B cell (primary cell): ENCODE results near the gene TAS2R38. TPM values are rescaled to one million over a fixed set of nuclear protein-coding genes. Genes with fewer than 3 reads are reported as not detected.

ENCODE experiments used
- ATAC-seq: fragments of 200-7000 bp; cut with Tn5 transposase; one replicate; pipeline ENCODE4 v1.10.0; 2021; ENCODE audit warnings: low read depth, mild to moderate bottlenecking, moderate number of reproducible peaks, moderate library complexity
- CTCF ChIA-PET: fragments of 350-600 bp; sonication (Branson Sonifier 250); formaldehyde crosslinking; loops from one replicate; lab custom pipeline; 2021; ENCODE audit warnings: antibody characterized with exemption, inconsistent platforms; lab: Charles Lee
- POLR2A ChIA-PET: fragments of 350-600 bp; sonication (Branson Sonifier 250); formaldehyde crosslinking; loops from one replicate; lab custom pipeline; 2021; ENCODE audit warnings: antibody characterized with exemption; lab: Charles Lee
- DNase-seq: peaks from one replicate; pipeline ENCODE4 v3.0.0; 2013
- H2AFZ ChIP-seq: 2 replicates; pipeline ENCODE4 v1.6.1; 2012; ENCODE audit warnings: mild to moderate bottlenecking, low read depth, low read length; ENCODE audit not compliant: insufficient read depth, poor library complexity, severe bottlenecking
- H3K27ac ChIP-seq, 2 donors: 1 replicate in 1 of 2; 2 replicates in 1 of 2; pipeline ENCODE4 v1.5.1; 2012 to 2013; ENCODE audit warnings: low read length in 2 of 2, mild to moderate bottlenecking in 2 of 2, moderate library complexity in 1 of 2
- H3K27me3 ChIP-seq, 4 experiments: fragments of 200-600 bp in 1 of 4; sonication (generic) in 1 of 4; replicated peaks in 1 of 4; 1 replicate in 2 of 4; 2 replicates in 2 of 4; pipeline versions ENCODE4 v1.6.1 to v1.7.0; 2013 to 2016; ENCODE audit warnings: low read length in 3 of 4, mild to moderate bottlenecking in 2 of 4, mixed read lengths in 1 of 4, moderate library complexity in 1 of 4; ENCODE audit not compliant: insufficient read depth in 4 of 4, control insufficient read depth in 3 of 4; ENCODE audit errors: control extremely low read depth in 1 of 4
- H3K36me3 ChIP-seq, 2 experiments: replicated peaks in 1 of 2; 1 replicate in 1 of 2; 2 replicates in 1 of 2; pipeline versions ENCODE4 v1.6.1 to v1.7.1; 2013; ENCODE audit warnings: low read length in 1 of 2; ENCODE audit not compliant: insufficient read depth in 2 of 2, control insufficient read depth in 1 of 2; ENCODE audit errors: control extremely low read depth in 1 of 2, extremely low read depth in 1 of 2
- H3K4me1 ChIP-seq, 2 donors: fragments of 200-600 bp in 1 of 2; sonication (generic) in 1 of 2; 1 replicate in 1 of 2; 2 replicates in 1 of 2; pipeline versions ENCODE4 v1.5.1 to v1.6.1; 2013 to 2017; ENCODE audit warnings: low read length in 2 of 2; ENCODE audit not compliant: control insufficient read depth in 2 of 2, insufficient read depth in 2 of 2
- H3K4me2 ChIP-seq: replicated peaks from 2 replicates; pipeline ENCODE3; 2012; ENCODE audit warnings: mild to moderate bottlenecking, low read depth, low read length; ENCODE audit not compliant: poor library complexity, severe bottlenecking
- H3K4me3 ChIP-seq, 5 experiments: fragments of 200-600 bp in 1 of 5; sonication (generic) in 1 of 5; 1 replicate in 3 of 5; 2 replicates in 2 of 5; pipeline versions ENCODE4 v1.5.1 to v1.7.0; 2011 to 2016; ENCODE audit warnings: low read length in 4 of 5, mild to moderate bottlenecking in 4 of 5, low read depth in 2 of 5, control low read depth in 1 of 5, moderate library complexity in 1 of 5; ENCODE audit not compliant: insufficient read depth in 1 of 5; ENCODE audit errors: control extremely low read depth in 1 of 5, extremely low read depth in 1 of 5
- H3K79me2 ChIP-seq: fragments of 200-600 bp; sonication (generic); one replicate; pipeline ENCODE4 v1.6.0; 2016; ENCODE audit warnings: low read length; ENCODE audit not compliant: control insufficient read depth, insufficient read depth
- H3K9ac ChIP-seq: fragments of 200-600 bp; sonication (generic); 2 replicates; pipeline ENCODE4 v1.6.1; 2017; ENCODE audit warnings: mild to moderate bottlenecking, low read length, moderate library complexity
- H3K9me3 ChIP-seq, 3 donors: one replicate each; pipeline versions ENCODE4 v1.6.1 to v1.7.1; 2013; ENCODE audit warnings: low read length in 2 of 3; ENCODE audit not compliant: control insufficient read depth in 2 of 3, insufficient read depth in 1 of 3; ENCODE audit errors: control extremely low read depth in 1 of 3
- H4K20me1 ChIP-seq: 2 replicates; pipeline ENCODE4 v1.6.0; 2012; ENCODE audit warnings: mild to moderate bottlenecking, low read length; ENCODE audit not compliant: insufficient read depth, control insufficient read depth, poor library complexity, severe bottlenecking
- H3K27ac Mint-ChIP-seq: one replicate; pipeline ENCODE4 v1.8.0; 2021; ENCODE audit warnings: mixed read lengths
- H3K27me3 Mint-ChIP-seq: one replicate; pipeline ENCODE4 v1.8.0; 2021; ENCODE audit warnings: mixed read lengths
- H3K4me1 Mint-ChIP-seq: one replicate; pipeline ENCODE4 v1.8.0; 2021; ENCODE audit warnings: mixed read lengths
- H3K4me3 Mint-ChIP-seq: one replicate; pipeline ENCODE4 v1.8.0; 2021; ENCODE audit warnings: mixed read lengths
- H3K9me3 Mint-ChIP-seq: one replicate; pipeline ENCODE4 v1.8.0; 2022; ENCODE audit warnings: mixed read lengths; ENCODE audit not compliant: insufficient read depth
- EZH2 ChIP-seq: IDR thresholded peaks from 2 replicates; pipeline ENCODE4 v1.6.1; 2012; ENCODE audit warnings: borderline replicate concordance, low read depth, mild to moderate bottlenecking, moderate library complexity, low read length; ENCODE audit not compliant: insufficient read depth, poor library complexity, severe bottlenecking
- WGBS: methylation state at CpG from one replicate; pipeline ENCODE4 v1.1.5; 2013; ENCODE audit warnings: missing lambda C conversion rate; ENCODE audit not compliant: insufficient coverage; 5-methylcytosine and 5-hydroxymethylcytosine counted together
- intact Hi-C: fragments of 100-400 bp; cut with micrococcal nuclease; formaldehyde crosslinking; loops from one replicate; pipeline ENCODE4 v1.10.0; 2022
- polyA plus RNA-seq: library from polyadenylated mRNA; depleted of rRNA; stranded (reverse); fragments of >200 nt; gene quantifications from 2 replicates; pipeline ENCODE4 v1.2.3, GENCODE V29; 2012
- total RNA-seq, 2 donors: library from RNA; stranded (reverse); fragments of 120-200 nt in 1 of 2; gene quantifications; 1 replicate in 1 of 2; 2 replicates in 1 of 2; pipeline versions ENCODE4 v1.2.3 to v1.2.4, GENCODE V29; 2013 to 2022
- TF ChIP-seq, protein P1 (sequence below): fragments of 200-600 bp; IDR thresholded peaks from one replicate; pipeline ENCODE4 v1.8.0; 2022; ENCODE audit warnings: antibody characterized with exemption, mild to moderate bottlenecking

The TAS2R38 gene
- total and polyA plus RNA-seq, 2 donors (not counting 1 experiment from before 2014, with no cell fraction given), result not detected

DNA sequence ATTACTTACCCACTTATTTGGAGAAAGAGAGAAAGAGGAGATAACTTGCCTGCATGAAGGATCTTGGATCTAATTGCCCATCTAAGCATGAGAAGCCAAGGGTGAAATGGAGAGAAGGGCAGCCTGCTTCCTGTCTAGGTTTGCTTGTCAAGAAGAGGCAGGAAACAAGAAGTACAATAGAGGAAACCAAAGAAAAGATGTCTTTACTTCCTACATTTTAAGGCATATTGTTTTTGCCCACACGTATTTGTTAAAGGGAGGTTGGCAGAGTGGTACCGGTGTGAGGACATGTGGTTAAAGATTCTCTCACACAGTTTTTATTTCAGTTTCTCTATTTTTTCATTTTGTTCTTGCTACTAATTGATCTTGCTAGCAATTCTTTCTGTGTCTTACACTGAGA lies 6.0 kb upstream of the TAS2R38 start:
- no peak overlapping the region for H2AFZ ChIP-seq
- Mint-ChIP-seq H3K4me3 (no peak overlapping the region), H3K9me3 (peaks cover 4% of the 10 kb centered on the region), H3K27me3 (no peaks in the 10 kb centered on the region), H3K4me1 (peaks cover 25% of the 10 kb centered on the region), H3K27ac (no peak overlapping the region)
- H3K27ac ChIP-seq, result peak overlapping the region in 1 of 2 donors; percentile 17
- H3K4me2 ChIP-seq, result peak overlapping the region; percentile 44
- ATAC-seq (no peak), DNase-seq (peak; percentile 11)
- H3K79me2 ChIP-seq, result no peaks in the 10 kb centered on the region
- no CpG with 5 or more reads among the region's 2 CpGs for WGBS
- peaks cover 13 to 18% of the 10 kb centered on the region in 2 donors for H3K4me1 ChIP-seq
- peak overlapping the region in 1 of 5 experiments; percentile 11 for H3K4me3 ChIP-seq
- no peaks in the 10 kb centered on the region for H4K20me1 ChIP-seq
- TF ChIP-seq, protein P1, sequence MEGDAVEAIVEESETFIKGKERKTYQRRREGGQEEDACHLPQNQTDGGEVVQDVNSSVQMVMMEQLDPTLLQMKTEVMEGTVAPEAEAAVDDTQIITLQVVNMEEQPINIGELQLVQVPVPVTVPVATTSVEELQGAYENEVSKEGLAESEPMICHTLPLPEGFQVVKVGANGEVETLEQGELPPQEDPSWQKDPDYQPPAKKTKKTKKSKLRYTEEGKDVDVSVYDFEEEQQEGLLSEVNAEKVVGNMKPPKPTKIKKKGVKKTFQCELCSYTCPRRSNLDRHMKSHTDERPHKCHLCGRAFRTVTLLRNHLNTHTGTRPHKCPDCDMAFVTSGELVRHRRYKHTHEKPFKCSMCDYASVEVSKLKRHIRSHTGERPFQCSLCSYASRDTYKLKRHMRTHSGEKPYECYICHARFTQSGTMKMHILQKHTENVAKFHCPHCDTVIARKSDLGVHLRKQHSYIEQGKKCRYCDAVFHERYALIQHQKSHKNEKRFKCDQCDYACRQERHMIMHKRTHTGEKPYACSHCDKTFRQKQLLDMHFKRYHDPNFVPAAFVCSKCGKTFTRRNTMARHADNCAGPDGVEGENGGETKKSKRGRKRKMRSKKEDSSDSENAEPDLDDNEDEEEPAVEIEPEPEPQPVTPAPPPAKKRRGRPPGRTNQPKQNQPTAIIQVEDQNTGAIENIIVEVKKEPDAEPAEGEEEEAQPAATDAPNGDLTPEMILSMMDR, result no peak
- no peak for TF ChIP-seq EZH2
- CTCF ChIA-PET, result no interaction called here
- no peak overlapping the region for H3K9ac ChIP-seq
- H3K27me3 ChIP-seq, result no peaks in the 10 kb centered on the region
- H3K9me3 ChIP-seq, result no peaks in the 10 kb centered on the region
- no peaks in the 10 kb centered on the region for H3K36me3 ChIP-seq
- POLR2A ChIA-PET, result no interaction called here
- intact Hi-C loops, result loop anchor here (5.0 to 10.0 kb wide), 2 partner anchors 205 to 503 kb away; no protein-coding TSS in a partner anchor

DNA sequence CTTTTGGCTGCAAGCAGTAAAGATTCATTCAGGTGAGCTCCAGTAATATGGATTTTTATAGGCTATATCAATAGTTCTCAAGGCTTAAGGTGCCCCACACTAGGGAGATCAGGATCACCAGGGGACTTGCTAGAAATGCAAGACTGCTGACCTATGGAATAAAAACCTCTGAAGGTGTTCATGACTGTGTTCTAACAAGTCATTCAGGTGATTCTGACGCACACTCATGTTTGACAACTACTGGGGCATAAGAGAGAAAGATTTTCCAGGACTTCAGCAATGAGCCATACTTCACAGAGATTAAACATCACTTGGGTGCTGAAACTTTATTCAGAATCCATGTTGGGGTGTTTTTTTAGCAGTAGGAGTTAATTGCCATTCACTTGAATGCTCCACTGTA lies 4.8 kb upstream of the TAS2R38 start:
- no peaks in the 10 kb centered on the region for H4K20me1 ChIP-seq
- Mint-ChIP-seq H3K27ac (no peak overlapping the region), H3K4me1 (peaks cover 25% of the 10 kb centered on the region), H3K9me3 (peaks cover 4% of the 10 kb centered on the region), H3K4me3 (no peak overlapping the region), H3K27me3 (no peaks in the 10 kb centered on the region)
- CTCF ChIA-PET, result no interaction called here
- no peak overlapping the region for H3K9ac ChIP-seq
- H3K9me3 ChIP-seq, result no peaks in the 10 kb centered on the region
- H3K4me3 ChIP-seq, result no peak overlapping the region
- no peak overlapping the region for H2AFZ ChIP-seq
- H3K4me2 ChIP-seq, result no peak overlapping the region
- peaks cover 13 to 18% of the 10 kb centered on the region in 2 donors for H3K4me1 ChIP-seq
- H3K27me3 ChIP-seq, result no peaks in the 10 kb centered on the region
- intact Hi-C loops, result loop anchor here (5.0 to 10.0 kb wide), 2 partner anchors 206 to 504 kb away; no protein-coding TSS in a partner anchor
- WGBS, result no CpG with 5 or more reads among the region's 1 CpG
- TF ChIP-seq EZH2, result no peak
- TF ChIP-seq, protein P1, result no peak
- POLR2A ChIA-PET, result no interaction called here
- H3K27ac ChIP-seq, result no peak overlapping the region
- ATAC-seq (no peak), DNase-seq (no peak)
- H3K36me3 ChIP-seq, result no peaks in the 10 kb centered on the region
- no peaks in the 10 kb centered on the region for H3K79me2 ChIP-seq
